GM12873 (cell line): ENCODE data around the gene RASSF5.

Experiments used
- CTCF ChIP-seq: IDR thresholded peaks from 2 replicates; pipeline ENCODE4 v1.5.1; 2012; ENCODE audit warnings: low read depth, mild to moderate bottlenecking, moderate library complexity, low read length, control low read depth; ENCODE audit not compliant: insufficient read depth; ENCODE audit errors: missing control alignments

The RASSF5 gene

DNA sequence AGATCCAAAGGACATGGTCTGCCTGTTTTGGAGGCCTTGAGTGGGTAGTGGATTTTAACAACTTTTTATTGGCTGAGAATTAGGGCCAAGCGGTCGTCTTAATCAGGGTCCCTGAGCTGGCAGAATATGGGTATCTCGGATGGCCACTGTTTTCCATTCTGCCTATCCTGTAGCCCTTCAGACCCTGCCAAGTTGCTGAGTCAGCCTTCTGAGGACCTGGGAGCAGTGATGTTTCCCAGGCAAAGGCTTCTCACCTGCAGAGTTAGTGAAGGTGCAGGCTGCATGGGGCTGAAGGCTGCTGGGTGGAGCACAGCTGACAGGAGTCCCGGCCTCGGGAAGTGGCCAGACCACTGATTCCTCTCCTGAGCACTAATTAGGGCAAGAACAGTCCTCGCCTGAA, 11.4 kb downstream of the RASSF5 start:
- no peak for TF ChIP-seq CTCF

DNA sequence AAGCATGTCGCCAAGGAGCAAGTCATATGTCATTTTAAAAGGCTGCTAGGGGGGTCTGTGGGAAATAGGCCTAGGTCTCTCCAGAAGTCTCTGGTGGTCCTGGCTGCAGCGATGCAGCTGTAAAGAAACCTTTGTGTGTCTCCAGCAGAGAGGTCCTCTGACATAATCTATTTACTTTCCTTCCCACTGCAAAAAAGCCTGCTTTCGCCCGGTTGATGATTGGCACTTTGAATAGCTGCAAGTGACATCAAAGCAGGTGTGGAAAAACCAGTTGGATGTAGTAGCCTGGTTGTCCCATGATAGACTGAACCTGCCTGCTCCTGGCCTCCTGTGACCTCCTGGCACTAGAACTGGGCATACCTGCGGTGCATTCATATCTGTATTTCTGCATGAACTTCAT, 13.8 kb downstream of the RASSF5 start:
- TF ChIP-seq CTCF, result no peak

DNA sequence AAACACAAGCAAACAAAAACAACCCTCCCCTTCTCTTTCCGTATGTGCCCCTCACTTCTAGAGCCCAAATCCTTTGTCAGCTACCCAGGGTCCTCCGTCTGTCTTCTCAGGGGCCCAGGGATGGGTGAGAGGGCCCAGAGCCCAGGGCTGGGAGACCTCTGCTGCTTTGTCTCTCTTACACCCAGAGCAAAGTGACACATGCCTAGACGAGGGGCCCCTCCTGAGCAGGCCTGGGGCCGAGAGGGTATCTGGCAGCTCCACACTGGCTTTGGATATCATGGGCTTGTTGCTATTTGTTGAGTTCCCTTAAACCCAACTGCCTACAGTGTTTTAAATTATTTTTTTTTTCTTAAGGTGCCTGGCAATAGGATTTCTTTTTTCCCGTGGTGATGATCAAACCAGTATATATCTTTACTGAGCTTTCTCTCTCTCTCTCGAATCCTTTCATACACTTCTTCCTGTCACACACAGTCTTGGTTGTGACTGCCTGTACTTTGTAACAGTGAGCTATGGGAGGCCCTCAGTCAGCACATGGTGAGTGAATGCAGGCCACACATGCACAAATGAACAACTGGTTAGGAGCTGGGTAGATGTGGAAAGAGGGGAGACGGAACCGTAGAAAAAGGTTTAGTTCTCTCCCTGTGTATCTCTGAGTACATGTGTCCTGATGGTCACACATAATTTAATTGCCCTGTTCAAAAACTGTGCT, 14.5 kb downstream of the RASSF5 start:
- no peak for TF ChIP-seq CTCF

DNA sequence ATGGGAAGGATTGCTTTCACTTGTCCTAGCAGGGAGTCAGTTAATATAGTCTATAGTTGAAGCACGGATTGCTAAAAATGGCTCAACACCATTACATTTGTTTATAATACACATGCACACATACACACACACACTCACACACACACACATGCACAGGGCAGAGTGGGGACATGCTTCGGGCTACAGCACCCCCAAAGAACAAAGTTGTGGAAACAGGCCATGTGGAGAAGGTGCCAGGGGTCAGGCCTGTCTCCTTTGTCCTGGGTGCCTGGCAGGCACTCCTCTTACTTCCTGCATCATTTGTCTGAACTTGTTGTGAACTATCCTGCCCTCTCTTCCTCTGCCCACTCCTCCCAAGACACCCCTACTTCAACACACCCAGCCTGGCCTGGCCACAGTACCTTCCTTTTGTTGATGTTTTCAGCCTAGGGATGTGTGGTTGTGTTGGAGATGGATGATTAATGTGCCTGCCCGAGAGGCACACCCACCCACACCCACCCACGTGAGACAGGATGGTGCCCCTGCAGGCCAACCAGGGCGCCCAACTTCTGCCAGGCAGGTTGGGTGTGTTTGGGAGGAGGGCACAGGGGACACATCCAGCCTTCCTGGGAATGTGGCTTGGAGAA, 17.5 kb downstream of the RASSF5 start:
- TF ChIP-seq CTCF, result no peak

GRCh38 chr1:206526064-206526911, 19.0 kb downstream of the RASSF5 start:
- TF ChIP-seq CTCF, result no peak

DNA sequence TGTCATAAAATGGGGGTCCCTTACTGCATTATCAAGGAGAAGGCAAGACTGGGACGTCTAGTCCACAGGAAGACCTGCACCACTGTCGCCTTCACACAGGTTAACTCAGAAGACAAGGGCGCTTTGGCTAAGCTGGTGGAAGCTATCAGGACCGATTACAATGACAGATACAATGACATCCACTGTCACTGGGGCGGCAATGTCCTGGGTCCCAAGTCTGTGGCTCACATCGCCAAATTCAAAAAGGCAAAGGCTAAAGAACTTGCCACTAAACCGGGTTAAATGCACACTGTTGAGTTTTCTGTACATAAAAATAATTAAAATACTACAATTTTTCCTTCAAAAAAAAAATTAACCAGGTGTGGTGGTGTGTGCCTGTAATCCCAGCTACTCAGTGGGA, 22.1 kb downstream of the RASSF5 start:
- no peak for TF ChIP-seq CTCF

DNA sequence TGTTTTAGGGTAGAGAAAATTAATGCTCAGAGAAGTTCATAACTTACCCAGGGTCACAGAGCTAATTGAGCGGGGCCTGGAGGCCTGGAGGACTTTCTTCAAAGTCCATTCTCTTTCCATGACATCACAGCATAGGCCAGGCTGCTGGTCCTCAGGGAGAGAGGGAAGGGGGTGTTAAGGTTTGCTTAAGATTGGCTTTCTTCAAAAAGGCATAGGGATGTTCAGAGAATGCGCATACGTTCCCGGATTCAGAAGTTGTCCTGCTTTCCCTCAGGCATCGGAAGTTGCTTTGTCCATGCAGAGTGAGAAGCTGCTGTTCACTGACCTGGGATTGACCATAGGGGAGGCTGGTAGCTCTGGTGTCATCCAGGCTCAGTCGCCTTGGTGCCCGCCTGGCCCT, 25.0 kb downstream of the RASSF5 start:
- no peak for TF ChIP-seq CTCF
